HG03575 (cell line): ENCODE measurements around the gene SRGAP1.
"Not testable (repeated sequence)": the region's sequence is repeated elsewhere in the genome, so short reads cannot be mapped to it uniquely, and the experiment has no call there.

Source experiments
- ATAC-seq: cut with Tn5 transposase; IDR thresholded peaks from one replicate; pipeline ENCODE4 v1.9.1; 2021; ENCODE audit not compliant: unreplicated experiment, insufficient number of reproducible peaks, low FRiP score; ENCODE audit errors: extremely low read depth

SRGAP1 gene

DNA sequence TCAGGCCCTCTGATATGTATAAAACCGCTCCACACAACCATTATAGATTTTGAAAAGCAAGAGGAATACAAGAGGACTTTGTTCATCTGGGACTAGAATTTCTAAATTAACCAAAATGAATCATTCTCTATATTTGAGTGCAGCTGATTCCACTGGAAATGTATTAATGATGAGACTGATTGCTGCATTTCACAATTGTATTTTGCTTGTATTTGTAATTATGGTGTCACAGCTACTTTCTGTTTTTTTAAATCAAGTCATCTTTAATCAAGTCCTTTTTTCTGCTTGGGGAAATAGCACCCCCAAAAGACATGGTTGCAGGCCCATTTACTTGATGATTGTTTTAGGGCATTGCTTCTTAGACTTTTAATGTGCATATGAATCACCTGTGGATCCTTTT, 215.2 kb downstream of the SRGAP1 start:
- ATAC-seq: no peak

DNA sequence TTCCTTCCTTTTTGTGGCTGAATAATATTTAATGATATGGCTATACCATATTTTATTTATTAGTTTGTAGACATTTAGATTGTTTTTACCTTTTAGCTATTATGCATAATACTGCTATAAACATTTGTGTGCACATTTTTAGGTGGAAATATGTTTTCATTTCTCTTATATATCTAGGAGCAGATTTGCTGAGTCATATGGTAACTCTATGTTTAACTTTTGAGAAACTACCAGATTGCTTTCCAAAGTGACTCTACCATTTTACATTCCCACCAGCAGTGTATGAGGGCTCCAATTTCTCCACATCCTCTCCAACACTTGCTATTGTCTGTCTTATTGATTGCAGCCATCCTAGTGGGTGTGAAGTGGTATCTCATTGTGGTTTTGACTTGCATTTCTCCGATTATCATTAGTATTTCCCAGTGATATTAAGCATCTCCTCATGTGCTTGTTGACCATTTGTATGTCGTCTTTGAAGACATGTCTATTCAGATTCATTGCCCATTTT, 217.4 kb downstream of the SRGAP1 start:
- ATAC-seq: no peak

GRCh38 chr12:64063121-64063520, 218.6 kb downstream of the SRGAP1 start:
- ATAC-seq: no peak

- no peak for ATAC-seq
These were observed 219.7 kb downstream of the SRGAP1 start for GRCh38 chr12:64064240-64064639.

DNA sequence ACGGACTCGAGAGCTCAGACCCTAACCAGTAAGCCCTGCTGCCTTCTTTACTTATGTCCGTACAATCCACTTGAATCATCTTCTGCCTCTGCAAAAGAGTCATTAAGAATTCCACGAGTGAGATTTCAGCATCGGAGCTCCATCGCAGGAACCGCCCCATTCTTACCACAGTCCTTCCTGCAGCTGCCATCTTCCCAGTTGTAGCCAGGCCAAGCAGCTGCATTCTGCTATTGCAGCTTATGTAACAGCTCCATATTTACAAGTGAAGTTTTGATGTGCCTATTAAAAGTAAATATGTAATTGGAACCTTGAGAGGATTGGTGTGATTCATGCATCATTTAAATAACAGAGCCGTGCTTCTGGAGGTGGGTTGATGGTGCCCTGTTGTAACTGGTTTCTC, 220.2 kb downstream of the SRGAP1 start:
- ATAC-seq: no peak

- no peak for ATAC-seq
These were observed 221.5 kb downstream of the SRGAP1 start for GRCh38 chr12:64065881-64066451.

DNA sequence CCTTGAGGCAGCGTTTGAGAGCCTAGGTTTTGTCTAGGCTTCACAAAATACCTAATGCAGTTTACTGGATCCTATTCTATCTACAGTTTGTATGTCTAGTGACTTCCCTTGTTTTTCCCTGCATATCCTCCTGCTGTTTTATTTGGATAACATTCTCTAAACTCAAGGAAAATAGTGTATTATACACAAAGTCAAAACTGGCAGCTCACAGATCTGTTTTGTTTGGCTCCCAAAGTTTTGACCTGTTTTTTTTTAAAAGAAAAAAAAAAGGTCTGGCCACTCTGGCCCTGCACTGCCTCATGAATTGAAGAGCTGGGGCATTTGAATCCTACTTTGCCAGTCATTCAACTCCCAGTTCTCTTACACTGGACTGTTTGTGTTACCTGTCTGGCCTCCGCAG, 222.3 kb downstream of the SRGAP1 start:
- ATAC-seq: no peak

DNA sequence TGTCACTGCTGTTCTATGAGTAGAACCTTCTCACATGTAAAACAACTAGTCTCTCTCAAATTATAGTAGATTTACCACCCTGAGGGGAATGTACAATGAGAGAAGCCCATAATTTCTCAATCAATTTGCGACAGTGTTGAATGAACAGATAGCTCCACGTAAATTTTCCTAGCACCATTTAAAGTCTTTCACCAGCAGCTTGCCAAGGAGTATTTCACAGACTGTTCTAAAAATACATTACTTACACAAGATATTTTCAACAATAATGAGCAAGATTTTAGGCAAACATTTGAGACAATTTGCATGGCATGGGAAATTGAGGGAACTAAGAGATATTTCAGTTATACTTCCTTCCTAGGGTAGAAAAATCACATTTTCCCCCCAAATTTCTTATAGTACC, 226.0 kb downstream of the SRGAP1 start:
- no peak for ATAC-seq

DNA sequence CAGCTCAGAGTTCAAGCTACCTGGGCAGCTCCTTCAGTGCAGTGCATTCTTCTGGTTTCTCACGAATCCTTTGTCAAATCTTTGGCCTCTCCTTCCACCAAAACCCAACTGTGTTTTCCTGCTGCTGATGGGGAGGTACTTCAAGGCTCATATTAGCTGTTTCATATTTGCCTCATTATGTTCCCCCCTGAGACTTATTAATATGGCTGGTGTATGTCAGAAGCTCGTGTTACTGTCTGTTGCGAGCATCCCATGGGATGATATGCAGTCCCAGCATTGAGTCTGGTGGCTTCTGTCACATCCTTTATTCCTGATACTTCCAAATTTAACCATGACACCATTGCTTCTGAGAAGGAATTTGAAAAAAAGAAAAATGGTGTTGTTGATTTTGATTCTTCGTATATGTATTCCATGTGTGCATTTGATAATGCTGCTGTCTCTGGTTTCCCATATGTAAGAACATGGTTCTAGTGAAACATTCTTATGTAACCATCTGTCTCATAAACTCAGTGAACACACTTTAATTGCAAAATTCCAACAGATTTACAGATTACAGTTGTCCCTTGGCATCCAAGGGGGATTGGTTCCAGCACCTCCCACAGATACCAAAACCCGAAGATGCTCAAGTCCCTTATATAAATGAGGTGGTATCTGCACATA, 228.5 kb downstream of the SRGAP1 start:
- no peak for ATAC-seq

GRCh38 chr12:64076565-64076964, 232.1 kb downstream of the SRGAP1 start:
- ATAC-seq: not testable (repeated sequence)

- no peak for ATAC-seq
These were observed 233.4 kb downstream of the SRGAP1 start for GRCh38 chr12:64077922-64078321.

- no peak for ATAC-seq
These were observed 236.0 kb downstream of the SRGAP1 start for GRCh38 chr12:64080319-64081007.

DNA sequence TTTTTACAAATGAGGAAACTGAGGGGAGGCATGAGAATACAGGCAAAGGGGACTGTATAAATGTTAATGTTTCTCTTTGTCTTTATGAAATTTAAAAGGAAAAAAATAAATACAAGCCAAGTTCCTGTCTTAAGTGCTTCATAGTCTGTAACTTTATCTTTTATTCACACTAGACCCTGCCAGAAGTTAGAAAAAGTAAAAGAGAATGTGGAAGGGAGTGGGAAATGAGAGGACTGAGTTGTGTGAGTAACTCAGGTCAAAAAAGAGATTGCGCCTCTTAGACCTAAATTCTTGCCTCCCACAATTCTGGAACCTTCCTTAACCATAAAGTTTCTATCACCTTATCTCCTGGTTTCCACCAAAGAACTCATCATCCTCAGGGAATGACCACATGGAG, 236.5 kb downstream of the SRGAP1 start:
- no peak for ATAC-seq

- no peak for ATAC-seq
These were observed 237.6 kb downstream of the SRGAP1 start for GRCh38 chr12:64082116-64082515.

DNA sequence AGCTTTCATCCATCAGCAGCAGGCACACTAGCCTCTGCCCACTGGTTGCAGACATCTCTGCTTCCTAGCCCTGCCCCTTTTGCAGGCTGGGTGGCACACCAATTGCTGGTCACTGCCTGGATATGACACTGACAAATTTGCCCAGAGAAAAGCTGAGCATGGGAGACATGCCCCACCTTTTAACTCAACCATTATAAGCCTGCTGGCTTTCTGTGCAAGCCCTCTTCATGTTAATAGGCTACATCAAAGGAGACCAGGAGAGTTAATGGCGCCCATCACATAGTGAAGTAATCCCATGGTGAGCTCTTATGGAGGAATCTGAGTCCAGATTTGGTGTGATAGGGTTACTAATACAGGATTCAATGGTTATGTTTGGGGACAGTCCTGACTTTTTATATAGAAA, 238.4 kb downstream of the SRGAP1 start:
- ATAC-seq: no peak

DNA sequence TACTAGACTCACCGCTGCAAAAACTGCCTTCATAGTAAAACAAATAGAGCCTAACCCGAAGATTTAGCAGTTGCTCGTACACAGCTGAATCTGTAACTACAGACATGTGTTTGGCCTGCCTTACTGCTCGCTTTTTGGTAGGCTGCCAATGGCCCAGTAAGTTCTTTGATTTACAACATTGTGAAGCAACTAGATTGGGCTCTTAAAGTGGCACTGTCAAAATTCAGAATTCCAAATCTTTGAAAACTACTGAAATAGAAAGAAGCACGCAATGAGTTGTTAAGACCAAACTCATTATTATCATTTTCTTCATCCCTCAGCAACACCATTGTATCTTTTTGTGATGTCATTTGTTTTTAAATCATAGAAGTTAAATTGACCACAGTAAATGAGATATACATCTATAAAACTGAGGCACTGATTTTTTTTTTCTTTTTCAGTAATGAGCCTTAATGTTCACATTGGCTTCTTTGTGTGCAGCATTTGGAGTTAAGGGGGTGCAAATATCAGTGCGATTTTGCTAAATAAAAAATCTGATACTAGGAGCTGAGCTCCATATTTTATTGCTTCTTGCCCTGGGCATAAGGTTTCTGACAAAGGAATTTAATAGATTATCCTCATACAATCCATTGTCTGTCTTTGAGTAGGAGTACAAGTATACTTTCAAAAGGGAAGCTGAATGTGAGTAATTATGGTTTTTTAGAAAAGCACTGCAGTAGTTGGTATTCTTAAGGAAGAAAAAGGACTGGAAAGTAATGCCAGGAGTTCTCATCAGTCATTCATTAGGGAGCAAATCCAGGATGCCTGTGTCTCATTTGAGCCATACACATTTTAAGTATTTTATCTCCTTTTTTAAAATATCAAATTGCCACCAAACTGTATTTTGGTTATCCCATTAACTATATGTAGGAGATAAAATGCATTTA, 239.0 kb downstream of the SRGAP1 start:
- no peak for ATAC-seq

- ATAC-seq: no peak
These were observed 240.7 kb downstream of the SRGAP1 start for GRCh38 chr12:64085154-64085553.

DNA sequence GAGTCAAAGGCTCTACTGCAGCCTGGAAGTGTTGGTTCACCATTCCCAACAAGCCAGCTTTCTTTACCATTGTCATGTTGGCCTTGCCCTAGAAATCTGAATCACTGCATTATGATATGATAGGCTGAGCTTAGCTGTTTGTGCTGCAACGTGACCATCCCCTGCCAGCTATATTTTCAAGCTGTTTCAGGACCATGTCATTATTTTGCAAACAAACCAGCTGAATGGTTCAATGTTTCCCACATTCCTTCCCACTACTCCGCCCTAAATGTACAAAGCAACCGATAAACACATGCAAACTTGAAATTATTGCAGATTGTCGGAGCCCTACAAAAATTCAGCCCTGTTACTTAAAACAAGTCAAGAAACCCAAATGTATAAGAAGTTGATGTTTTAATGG, 241.5 kb downstream of the SRGAP1 start:
- ATAC-seq: no peak

DNA sequence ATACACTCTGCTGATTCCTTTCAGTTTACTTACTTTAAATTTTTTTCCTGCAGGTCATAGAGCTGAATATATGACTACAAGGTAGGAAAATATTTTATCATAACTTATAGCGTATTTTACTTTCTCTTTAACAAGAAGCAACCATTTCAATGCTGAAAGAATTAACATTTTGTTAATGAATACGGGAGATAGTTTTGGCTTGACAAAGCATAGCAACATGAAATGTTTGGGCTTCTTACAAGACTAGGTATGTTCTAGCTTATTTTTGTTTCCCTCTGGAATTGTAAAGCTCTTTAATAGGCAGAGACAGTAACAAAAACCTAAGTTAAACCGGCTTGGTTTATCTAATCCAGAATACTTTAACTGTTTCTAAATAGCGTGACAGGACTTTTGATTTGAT, 242.4 kb downstream of the SRGAP1 start:
- no peak for ATAC-seq
